GM19043 (cell line): ENCODE results near the gene RFX3.

Experiments
- ATAC-seq: cut with Tn5 transposase; IDR thresholded peaks from one replicate; pipeline ENCODE4 v1.9.1; 2021; ENCODE audit warnings: low read depth; ENCODE audit not compliant: unreplicated experiment

RFX3 gene

DNA sequence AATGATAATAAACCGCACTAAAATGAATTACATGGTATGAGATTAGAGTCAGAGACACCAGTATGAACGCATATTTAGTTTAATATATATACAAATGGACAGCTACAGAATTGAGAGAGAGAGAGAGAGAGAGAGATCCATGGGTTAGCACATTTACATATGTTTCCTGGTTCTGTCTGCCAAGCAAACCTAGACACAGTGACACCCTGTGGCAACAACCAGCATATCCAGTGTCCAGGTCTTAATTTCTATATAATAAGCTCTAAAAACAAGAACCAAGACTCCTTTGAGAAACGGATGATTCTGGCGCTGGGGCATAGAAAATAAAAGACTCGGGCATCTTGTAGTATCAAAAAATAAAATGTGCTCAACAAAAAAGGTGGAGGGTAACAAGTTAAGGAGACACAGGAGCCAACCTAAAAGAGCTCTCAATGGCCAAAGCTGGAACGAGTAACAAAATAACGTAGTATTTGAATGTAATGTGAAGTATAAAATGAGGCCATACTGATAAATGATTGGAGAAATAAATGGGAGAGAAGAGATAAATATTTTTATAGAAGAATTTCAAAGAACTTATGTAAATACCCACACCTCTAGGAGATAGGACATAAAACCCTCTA, 84.5 kb downstream of the RFX3 start:
- ATAC-seq: peak; percentile 89

DNA sequence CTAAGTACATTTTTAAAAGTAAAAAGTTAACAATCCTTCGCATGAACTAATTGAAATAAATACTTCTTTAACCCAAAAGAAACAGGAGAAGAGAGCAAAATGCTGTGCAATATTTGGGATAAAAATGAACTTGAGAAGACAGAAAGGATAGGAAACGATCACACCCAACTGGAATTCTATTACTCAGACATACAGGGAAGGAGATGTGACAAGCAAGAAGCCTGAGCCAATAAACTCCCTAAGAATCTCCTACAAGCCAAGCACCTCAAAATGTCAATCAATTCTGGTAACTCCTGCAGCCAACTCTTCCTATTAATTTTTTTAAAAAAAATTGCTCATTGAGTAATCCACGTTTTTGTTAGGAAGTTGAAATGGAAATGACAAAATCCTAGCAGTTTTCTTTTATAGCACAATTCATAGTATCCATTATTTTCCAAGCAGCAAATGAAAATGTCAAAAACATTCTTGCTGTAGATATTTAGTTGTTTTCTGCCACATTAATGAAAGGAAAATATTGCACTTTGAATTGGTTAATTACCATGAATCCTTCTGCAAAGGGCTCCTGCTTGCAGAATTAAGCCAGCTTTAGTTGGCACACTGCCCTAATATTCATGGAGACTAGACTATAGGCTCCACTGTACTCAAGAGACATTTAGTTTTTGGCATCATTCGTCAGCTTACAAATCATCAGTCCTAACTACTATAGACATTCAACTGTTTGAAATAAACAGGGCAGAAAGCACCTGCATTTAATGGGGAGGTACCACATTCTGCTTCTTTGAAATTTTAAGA, 89.0 kb downstream of the RFX3 start:
- no peak for ATAC-seq

DNA sequence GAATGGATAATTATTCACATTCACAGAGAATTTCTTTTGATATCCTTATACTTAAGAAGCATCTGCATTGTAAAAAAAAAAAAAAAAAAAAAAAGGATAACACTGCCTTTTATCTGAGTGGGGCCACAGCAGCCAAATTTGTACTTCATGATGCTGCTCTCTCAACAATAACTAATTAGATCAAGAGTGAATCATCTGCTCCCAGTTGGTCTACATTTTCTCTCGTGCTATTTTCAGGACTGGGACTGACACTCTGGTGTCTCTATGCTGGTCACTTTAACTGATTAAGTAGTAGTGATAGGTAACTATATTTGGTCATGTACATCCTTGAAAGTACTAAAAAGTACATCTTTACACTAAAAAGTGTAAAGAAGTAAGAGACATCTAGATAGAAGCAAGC, 90.1 kb downstream of the RFX3 start:
- no peak for ATAC-seq

DNA sequence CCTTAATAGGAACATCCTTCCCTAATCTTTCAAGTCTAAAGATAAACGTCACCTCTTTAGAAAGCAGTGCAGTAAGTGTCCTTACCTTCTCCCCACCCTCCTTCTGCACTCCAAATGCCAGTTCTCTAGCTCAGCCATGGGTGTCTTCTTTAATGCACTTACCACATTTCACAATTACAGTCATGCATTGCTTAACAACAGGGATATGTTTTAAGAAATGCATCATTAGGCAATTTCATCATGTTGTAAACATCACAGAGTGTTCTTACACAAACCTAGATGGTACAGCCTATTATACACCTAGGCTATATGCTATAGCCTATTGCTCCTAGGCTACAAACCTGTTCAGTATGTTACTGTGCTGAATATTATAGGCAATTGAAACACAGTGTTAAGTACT, 91.2 kb downstream of the RFX3 start:
- ATAC-seq: no peak

DNA sequence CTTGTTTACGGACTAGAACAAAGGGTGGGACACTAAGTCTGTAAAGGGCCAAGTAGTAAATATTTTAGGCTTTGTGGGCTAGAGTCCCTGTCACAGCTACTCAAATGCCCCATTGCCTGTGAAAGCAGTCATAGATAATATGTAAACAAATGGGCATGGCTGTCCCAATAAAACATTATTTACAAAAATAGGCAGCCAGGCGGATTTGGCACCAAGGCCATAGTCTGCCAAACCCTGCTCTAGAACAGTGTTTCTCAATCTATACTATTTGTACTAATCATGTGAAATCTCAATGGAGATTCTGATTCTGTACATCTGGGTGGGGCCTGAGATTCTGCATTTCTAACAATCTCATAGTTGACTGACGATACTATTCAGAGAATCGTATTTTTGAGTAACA, 92.0 kb downstream of the RFX3 start:
- no peak for ATAC-seq

DNA sequence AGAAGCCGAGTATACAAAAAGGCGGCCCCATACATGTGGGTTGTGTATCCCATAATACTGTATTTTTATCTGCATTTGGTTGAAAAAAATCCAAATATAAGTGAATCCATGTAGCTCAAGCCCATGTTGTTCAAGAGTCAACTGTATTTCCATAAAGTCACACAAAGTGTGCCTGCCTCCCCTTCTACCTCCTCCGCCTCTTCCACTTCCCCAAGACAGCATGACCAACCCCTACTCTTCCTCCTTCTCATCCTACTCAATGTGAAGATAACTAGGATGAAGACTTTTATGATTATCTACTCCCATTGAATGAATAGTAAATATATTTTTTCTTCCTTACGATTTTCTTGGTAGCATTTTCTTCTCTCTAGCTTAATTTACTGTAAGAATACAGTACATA, 92.7 kb downstream of the RFX3 start:
- no peak for ATAC-seq

DNA sequence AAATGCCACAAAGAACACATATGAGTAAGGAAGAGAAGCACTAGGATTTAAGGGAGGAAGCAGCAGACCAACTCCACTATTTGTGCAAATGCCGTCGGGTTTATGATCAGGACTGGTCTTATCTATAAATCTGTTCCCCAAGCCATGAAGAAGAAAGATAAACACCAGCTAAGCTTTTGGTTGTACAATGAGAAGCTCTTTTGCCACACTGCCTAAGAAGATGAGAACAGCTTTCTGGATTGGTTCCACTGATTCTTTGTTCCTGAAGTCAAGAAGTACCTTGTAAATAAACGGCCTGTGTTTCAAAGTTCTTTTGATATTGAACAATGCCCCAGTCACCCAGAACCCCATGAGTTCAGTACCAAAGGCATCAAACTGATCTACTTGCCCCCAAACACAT, 93.9 kb downstream of the RFX3 start:
- ATAC-seq: no peak

DNA sequence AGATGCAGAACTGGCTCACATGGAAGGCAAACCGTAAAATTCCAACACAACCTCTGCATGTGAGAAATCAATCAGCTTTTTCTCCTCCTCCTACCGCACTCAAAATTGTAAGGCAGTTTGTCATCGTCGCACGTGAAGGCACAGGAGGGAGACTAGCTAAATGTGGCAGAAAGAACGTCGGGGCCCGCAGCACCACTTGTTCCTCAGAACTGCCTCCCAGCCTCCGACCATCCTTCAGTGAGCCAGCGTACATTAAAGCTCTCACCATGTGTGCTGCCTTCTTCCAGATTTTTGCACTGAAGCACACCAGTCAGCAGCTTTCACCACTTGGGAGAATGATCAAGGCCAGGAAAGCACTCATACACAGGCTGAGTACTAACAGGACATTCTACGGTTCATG, 105.9 kb downstream of the RFX3 start:
- no peak for ATAC-seq

DNA sequence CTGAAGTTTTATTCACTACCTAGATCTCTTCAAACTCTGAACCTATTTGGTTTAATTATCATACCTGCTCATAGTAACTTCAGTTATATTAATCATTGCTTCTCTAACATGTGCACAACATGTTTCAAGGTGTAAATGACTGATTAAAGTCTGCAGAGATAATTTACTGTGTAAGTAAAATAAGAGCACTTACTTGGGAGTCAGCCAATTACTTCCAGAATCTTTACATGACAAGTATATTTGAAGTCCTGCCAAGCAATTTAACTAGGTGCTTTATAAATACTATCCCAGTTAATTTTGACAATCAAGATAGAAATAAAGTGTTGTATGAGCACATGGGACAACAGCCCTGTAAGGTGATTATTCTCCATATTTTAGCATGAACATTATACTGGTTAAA, 109.9 kb downstream of the RFX3 start:
- no peak for ATAC-seq

DNA sequence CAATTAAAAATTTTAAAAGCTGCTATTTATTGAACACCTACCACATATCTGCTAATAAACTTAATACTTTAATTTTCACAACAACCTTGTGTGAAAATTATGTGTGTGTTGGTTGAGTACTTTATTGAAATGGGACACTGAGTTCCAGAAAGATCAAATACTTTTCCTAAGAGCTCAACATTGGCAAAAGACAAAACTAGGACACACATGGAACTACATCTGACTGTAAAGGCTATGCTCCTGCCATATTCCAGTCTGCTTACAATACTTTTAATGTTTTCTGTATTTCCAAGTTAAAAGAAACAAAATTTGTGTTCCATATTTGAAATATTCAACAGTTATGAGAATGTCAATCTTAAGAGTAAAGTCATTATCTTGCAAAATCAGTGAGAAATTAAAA, 111.8 kb downstream of the RFX3 start:
- no peak for ATAC-seq

DNA sequence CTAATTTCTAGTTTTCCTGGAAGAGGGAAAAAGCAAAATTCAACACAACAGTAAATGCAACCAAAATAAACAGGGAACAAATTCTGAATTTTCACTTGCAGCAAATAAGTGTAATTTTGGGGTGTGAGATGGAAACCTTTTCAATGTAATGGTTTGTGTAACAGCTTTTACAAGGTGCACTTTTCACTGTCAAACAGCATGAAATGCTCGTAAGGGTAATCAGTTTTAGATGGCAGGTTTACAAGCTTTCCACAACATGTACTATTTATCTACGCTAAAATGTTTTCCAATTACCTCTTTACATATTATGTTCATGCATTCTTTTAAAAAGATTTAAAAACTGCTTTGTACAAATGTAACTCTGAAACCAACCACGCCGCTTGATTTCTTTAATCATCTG, 115.3 kb downstream of the RFX3 start:
- ATAC-seq: no peak

DNA sequence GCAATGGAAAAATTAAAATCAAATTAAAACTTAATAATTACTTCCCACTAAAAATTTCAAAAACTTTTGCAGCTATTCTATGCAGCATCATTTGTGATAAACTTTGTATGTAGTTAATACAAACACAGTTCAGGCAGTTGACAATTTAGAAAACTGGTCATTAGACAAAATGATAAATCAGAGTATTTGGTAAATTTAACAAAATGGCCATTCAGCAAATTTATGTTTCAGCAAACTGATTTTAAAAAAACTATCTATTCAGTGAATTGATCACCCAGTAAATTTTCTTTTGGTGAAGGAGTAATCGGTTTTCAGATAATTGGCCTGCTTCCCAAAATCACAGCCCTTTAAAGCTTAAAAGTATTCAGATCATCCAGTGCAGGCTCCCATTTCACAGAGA, 116.3 kb downstream of the RFX3 start:
- ATAC-seq: no peak

DNA sequence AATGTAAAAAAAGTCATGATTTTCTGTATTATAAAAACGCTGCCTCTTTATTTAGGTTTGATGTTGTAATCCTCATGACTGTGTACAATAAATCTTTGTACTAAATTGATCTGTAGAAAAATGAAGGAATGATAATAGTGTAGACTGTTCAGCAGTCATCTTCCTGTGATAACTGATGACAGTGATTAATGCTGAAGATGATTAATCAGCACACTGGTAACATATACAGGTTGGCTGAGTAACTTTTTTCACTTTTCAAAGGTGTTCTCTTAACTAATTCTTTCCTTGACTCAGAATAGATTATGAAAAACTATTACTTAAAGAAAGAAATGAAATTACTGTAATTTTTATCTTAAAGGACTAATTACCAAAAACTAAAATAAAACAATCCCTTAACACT, 122.5 kb downstream of the RFX3 start:
- no peak for ATAC-seq

DNA sequence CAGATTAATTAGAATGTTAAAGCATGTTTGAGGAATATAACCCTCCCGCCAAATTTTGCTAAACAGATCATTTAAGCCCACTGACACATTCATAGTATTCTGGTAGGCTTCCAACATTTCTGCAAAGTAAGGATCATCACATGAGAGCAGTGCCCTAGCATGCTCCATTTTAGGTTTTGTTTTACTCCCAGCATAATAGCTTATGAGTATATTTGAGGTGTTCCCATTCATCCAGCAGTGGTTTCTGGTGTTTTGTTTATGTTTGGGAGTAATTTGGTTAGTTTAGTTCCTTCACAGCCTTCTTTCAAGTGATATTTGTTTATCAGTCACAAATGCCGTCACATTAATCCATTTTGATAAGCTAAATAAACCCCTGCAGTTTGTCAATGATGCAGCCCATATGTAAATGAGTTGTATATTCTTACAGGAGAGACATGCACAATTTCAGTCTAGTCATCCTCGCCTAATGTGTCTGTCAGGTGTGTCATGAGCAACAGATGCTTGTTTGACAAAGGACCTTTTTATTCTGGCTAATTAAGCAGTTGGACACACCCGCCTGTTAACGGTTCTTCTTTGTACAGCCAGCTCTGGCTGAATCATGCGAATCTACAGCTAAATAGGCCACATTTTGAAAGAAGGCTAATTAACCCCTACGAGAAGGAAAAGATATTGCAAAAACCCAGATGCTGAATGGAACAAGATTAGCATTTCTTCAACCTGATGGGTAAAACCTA, 124.4 kb downstream of the RFX3 start:
- no peak for ATAC-seq

DNA sequence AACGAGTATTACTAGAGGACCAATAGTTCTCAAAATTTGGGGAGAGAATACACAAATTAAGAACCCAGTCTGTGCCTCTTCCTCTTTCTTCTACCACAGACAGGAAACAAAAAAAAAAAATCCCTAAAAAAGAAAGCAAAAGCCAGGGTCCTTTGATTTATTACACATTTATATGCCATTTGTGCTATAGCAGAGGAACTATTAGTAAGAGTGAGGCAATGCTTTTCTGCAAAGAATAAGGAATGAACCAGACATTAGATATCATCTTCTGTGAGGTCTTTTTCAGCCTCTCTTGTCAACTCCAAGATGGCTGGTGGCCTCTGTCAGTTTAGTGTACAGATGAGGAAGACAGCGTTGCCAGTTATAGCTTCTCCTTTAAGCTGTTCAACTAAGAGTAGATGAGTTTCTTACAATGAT, 127.6 kb downstream of the RFX3 start:
- ATAC-seq: peak; percentile 57

DNA sequence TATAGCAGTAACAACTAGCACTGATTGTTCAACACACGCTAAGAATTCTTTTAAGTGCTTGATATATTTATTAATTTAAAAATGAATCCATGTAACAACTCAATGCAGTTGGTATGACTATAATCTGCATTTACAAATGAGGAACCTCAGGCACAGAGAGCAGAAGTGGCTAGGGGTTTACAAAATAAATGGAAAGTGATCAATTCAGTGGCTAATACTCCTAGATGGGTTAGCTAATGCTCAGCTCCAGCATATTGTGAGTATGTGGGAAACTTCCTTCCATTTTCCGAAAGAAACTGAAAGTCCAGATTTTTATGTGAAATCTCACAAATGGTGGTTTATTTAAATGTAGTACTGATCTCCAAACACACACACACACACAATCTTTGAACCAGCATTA, 128.0 kb downstream of the RFX3 start:
- peak; percentile 10 for ATAC-seq

DNA sequence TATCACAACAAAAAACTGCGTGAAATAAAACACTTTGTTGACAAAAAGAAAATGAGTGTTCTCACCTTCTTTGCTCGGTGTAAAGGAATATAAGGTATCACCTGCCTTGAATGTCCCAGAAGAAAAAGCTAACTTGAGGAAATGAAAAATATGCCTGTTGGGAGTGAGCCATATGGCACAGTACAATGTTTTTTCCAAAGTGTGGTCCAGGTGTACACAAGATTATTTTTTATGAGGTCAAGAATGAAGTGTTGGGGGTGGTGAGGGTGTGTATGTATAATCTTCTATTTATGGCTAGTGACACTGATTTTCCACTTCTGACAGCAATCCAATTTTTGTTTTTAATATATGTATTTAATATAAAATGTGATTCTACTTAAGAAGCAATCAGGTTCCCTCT, 134.4 kb downstream of the RFX3 start:
- no peak for ATAC-seq

DNA sequence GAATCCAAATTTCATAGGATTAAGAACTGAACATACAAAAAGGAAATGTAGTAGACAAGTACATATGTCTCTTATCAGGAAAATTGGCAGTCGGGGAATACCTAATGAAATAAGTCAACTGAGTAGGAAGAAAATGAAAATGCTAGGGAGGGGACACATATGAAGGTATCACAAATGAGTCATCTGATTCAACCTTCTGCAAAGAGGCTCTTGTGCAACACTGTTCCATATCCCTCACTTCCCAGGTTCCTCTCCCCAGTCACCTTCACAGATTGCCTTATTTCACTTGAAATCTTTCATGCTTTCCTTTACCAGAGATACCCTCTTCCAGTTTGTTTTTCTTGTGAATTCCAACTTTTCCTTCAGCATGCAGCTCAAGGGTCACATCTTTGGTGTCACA, 139.0 kb downstream of the RFX3 start:
- no peak for ATAC-seq

DNA sequence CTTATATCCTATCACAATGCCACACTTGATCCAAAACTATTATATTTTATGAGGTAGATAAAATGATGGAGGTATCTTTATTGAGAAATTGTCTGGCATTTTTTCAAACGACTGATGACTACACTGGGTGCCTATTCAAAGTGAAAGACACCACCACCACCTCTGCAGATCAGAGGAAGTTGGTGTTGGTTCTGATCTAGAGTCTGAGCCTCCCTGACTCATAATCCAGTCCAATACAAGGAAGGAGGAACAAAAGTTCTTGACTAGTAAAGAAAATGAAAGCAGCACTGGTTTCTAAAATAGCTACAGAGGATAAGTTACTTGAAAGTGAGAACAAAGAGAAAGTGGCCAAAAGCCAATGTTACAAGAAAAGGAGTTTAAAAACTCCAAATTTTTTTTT, 139.9 kb downstream of the RFX3 start:
- peak; percentile 72 for ATAC-seq

DNA sequence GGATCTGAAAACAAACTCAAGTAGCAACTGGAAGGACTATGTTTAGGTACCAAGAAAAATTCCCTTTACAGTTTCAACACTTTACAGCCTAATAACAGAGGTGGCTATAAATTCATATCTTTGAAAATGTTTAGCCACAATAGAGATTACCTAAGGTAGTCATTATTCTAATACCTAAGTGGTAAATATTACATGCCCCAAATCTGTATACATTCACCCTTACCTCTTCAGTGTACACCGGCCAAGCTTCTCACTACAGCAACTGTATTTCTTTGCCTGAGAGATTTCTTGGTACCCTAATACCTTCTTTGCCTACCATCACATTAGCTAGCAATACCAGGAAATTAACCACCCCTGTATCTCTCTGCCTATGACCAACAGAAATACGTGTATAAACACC, 154.0 kb downstream of the RFX3 start:
- ATAC-seq: no peak

DNA sequence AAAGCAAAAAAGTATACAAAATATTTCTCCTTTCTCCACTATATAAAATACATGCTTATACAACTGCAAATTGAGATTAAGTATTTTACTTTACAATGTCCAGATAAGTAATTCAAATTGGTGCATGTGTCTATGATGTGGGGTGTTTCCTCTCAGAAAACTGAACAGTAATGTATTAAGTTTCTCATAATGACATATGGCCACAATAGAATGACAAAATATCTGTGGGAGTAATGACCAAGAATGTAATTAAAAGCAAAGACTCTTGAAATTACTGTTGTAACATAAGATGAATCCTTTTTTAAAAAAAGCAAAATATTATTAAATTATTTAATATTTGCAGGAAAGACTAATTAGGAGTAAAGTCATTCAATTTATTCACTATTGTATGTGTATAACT, 155.1 kb downstream of the RFX3 start:
- ATAC-seq: no peak

DNA sequence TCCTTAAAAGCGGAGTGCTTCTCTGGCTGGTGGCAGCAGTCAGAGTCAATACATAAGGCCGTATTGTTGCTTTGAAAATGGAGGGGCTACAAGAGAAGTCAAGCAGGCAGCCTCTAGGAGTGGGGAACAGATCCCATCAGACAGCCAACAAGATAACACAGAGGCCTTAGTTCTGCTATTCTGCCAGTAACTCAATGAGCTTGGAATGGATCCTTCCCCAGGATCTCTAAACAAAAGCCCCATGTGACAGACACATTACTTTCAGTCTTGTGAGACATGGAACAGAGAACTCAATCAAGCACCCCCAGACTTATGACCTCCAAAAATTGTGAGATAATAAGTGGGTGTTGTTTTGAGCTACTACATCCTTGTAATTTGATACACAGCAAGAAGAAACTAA, 158.6 kb downstream of the RFX3 start:
- ATAC-seq: no peak
